ENCODE measurements around the gene DHX57. TPM values are rescaled to one million over a fixed set of nuclear protein-coding genes. Genes with fewer than 3 reads are reported as not detected.

DHX57 gene
- total and polyA plus RNA-seq, 2 experiments from 2014 or later, result 13.3 to 32.9 TPM

- H3K4me2 ChIP-seq, result no peak overlapping the region
- H3K4me1 ChIP-seq (ENCODE audit: insufficient read depth), result no peaks in the 10 kb centered on the region
- H3K27me3 Mint-ChIP-seq (ENCODE audit: insufficient read depth, low read depth, poor library complexity), result no peaks in the 10 kb centered on the region
- H2AFZ ChIP-seq, result no peak overlapping the region
- no peaks in the 10 kb centered on the region for H3K9me3 Mint-ChIP-seq
- H3F3A ChIP-seq (replicated peaks; ENCODE audit: low read depth), result no peaks in the 10 kb centered on the region
- ATAC-seq (no peak), DNase-seq (ENCODE audit: low spot score) (no peak)
- no peaks in the 10 kb centered on the region for H3K9me2 ChIP-seq (ENCODE audit: insufficient read depth)
- H3K4me1 Mint-ChIP-seq, result no peaks in the 10 kb centered on the region
- no peaks in the 10 kb centered on the region for H3K79me2 ChIP-seq (replicated peaks; ENCODE audit: insufficient read depth)
- H3K36me3 ChIP-seq (ENCODE audit: insufficient read depth), result peaks cover 24% of the 10 kb centered on the region
- H3K36me3 Mint-ChIP-seq (ENCODE audit: low read depth), result peaks cover 37% of the 10 kb centered on the region
- no peaks in the 10 kb centered on the region for H3K27me3 ChIP-seq (ENCODE audit: insufficient read depth)
- no peak overlapping the region for H3K27ac ChIP-seq (ENCODE audit: low read depth)
- no peak overlapping the region for H3K4me3 ChIP-seq
- H3K27ac Mint-ChIP-seq, result no peak overlapping the region
- no peak overlapping the region for H3K4me3 Mint-ChIP-seq
- 0 out of 2 replicates have a peak, but pooled peaks cover 3% of the 10 kb centered on the region for H4K20me1 ChIP-seq (replicated peaks; ENCODE audit: insufficient read depth)
- TF ChIP-seq JUNB (IDR thresholded peaks at IDR 0.05; ENCODE audit: unreplicated experiment), result no peak
- no peak for TF ChIP-seq ZNF331 (CRISPR knock-in tag; IDR thresholded peaks at IDR 0.05; ENCODE audit: low read depth)
- no peak for TF ChIP-seq EZH2phosphoT487 (IDR thresholded peaks at IDR 0.05; ENCODE audit: unreplicated experiment)
- TF ChIP-seq ETS1 (IDR thresholded peaks at IDR 0.05), result no peak
- no peak for TF ChIP-seq EZH2 (IDR thresholded peaks at IDR 0.05; ENCODE audit: low read depth, unreplicated experiment)
- TF ChIP-seq ZNF114 (CRISPR knock-in tag; IDR thresholded peaks at IDR 0.05), result no peak
- TF ChIP-seq CTCF (conservative IDR thresholded peaks at IDR 0.05; ENCODE audit: low read depth in 2 of 2), result no peak
Observed at GRCh38 chr2:38862476-38862875, 13.3 kb downstream of the DHX57 start.

GRCh38 chr2:38856165-38856564 is 19.6 kb downstream of the DHX57 start:
- Mint-ChIP-seq H3K27me3 (ENCODE audit: insufficient read depth, low read depth, poor library complexity) (no peaks in the 10 kb centered on the region), H3K27ac (no peak overlapping the region), H3K4me1 (no peaks in the 10 kb centered on the region), H3K4me3 (no peak overlapping the region), H3K36me3 (ENCODE audit: low read depth) (peaks cover 58% of the 10 kb centered on the region), H3K9me3 (no peaks in the 10 kb centered on the region; the same call in 2 of the 3 replicates)
- Histone ChIP-seq H3K4me2 (no peak overlapping the region), H3K9me2 (ENCODE audit: insufficient read depth) (no peaks in the 10 kb centered on the region), H3K4me1 (ENCODE audit: insufficient read depth) (no peaks in the 10 kb centered on the region), H3K79me2 (replicated peaks; ENCODE audit: insufficient read depth) (no peaks in the 10 kb centered on the region), H4K20me1 (replicated peaks; ENCODE audit: insufficient read depth) (no peaks in the 10 kb centered on the region; the same call in 1 of the 2 replicates), H3K27ac (ENCODE audit: low read depth) (no peak overlapping the region), H3K4me3 (no peak overlapping the region), H3K27me3 (ENCODE audit: insufficient read depth) (no peaks in the 10 kb centered on the region), H2AFZ (no peak overlapping the region), H3F3A (replicated peaks; ENCODE audit: low read depth) (no peaks in the 10 kb centered on the region), H3K36me3 (ENCODE audit: insufficient read depth) (peaks cover 25% of the 10 kb centered on the region)
- ATAC-seq (no peak), DNase-seq (ENCODE audit: low spot score) (no peak)
- TF ChIP-seq ZNF462 (CRISPR knock-in tag; IDR thresholded peaks at IDR 0.05) (no peak), REST (IDR thresholded peaks at IDR 0.05; ENCODE audit: unreplicated experiment) (no peak), NANOG (IDR thresholded peaks at IDR 0.05; ENCODE audit: borderline replicate concordance) (no peak)

Measured in GM23338 (cell line).